Ovary (tissue), 3 donors: ENCODE measurements around the gene NSG2.

ENCODE experiments used
- CTCF ChIP-seq, 3 donors: fragments of 450-650 bp in 2 of 3; fragments of 200-600 bp in 1 of 3; IDR thresholded peaks; one replicate each; pipeline versions ENCODE4 v1.5.1 to v1.8.0; 2016 to 2022; ENCODE audit warnings: antibody characterized with exemption in 3 of 3, mild to moderate bottlenecking in 1 of 3
- EP300 ChIP-seq: sonication (generic); formaldehyde crosslinking; IDR thresholded peaks from one replicate; pipeline ENCODE4 v1.6.1; 2017; ENCODE audit warnings: antibody characterized with exemption
- POLR2A ChIP-seq: fragments of 450-650 bp; IDR thresholded peaks from one replicate; pipeline ENCODE4 v1.6.1; 2017; ENCODE audit warnings: antibody characterized with exemption, mild to moderate bottlenecking, moderate library complexity
- donor health status: DM: no; HTN: no; CAD: no.

- no peak for TF ChIP-seq POLR2A
- no peak for TF ChIP-seq CTCF (IDR thresholded peaks at IDR 0.05)
- TF ChIP-seq EP300: no peak
Observed at GRCh38 chr5:174148721-174149120, 103.2 kb downstream of the NSG2 start.
